ENCODE measurements around the gene SLC36A1. TPM values are rescaled to one million over a fixed set of nuclear protein-coding genes. Genes with fewer than 3 reads are reported as not detected.

SLC36A1 gene
- polyA plus RNA-seq, 1 of the 3 experiments (the other 2 are of a cell fraction), result 4.1 TPM

DNA sequence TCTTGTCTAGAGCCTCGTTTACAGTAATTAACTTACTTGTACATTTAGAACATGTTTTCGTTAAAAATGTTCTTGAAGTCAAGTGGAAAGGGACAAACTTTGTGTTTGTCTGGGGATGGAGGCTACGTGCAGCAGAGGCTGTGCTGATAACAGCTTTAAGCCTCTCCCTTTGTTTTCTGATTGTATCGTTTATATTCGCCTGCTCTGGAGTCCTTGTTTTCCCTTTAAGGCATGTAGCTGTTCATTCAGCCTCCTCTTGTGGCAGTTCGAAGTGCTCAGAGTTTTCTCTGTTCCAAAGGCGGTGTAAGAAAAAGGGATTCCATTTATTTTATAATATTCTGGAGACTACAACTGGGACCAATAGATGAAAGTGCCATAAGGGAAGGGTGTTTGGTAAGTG is 1.9 kb downstream of the SLC36A1 start (continued):
- no peak for TF ChIP-seq ZBTB33 (IDR thresholded peaks at IDR 0.05; ENCODE audit: borderline replicate concordance, low read depth)
- TF ChIP-seq NRF1 (IDR thresholded peaks at IDR 0.05; ENCODE audit: low read depth, low read length), result no peak

DNA sequence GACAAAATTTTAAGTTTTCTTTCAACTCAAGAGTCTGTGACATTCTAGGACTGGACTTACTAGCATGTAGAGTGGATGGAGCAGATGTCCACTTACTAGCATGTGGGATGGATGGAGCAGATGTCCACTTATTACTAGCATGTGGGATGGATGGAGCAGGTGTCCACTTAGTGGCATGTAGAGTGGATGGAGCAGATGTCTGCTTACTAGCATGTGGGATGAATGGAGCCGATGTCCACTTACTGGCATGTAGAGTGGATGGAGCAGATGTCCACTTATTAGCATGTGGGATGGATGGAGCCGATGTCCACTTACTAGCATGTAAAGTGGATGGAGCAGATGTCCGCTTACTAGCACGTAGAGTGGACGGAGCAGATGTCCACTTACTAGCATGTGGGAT is 2.4 kb downstream of the SLC36A1 start:
- ChIA-PET CTCF (interaction anchor here (1.1 to 8.9 kb wide), 7 partner anchors 11 to 291 kb away, joined by 3 to 162 read pairs (median 8); no protein-coding TSS in a partner anchor), POLR2A (interaction anchor here (0.7 kb wide), 1 partner anchor 208 kb away, joined by 3 read pairs; no protein-coding TSS in a partner anchor)
- H3K9me3 ChIP-seq, result no peaks in the 10 kb centered on the region
- no peak overlapping the region for H3K4me3 ChIP-seq (ENCODE audit: low read depth in 2 of 2, low read length in 1 of 2)
- peak overlapping the region; percentile 96; the same call in 1 of the 2 replicates for H3K4me2 ChIP-seq
- H2AFZ ChIP-seq (ENCODE audit: low read depth), result no peak overlapping the region
- peaks cover 13% of the 10 kb centered on the region for H3F3A ChIP-seq (replicated peaks; ENCODE audit: insufficient read depth)
- no peaks in the 10 kb centered on the region for H4K20me1 ChIP-seq (ENCODE audit: insufficient read depth)
- peaks cover 0 to 21% of the 10 kb centered on the region in 2 experiments; a peak in 1 of 4 replicates for H3K4me1 ChIP-seq (ENCODE audit: control insufficient read depth in 1 of 2, insufficient read depth in 2 of 2, low read depth in 1 of 2, low read length in 1 of 2)
- no peaks in the 10 kb centered on the region for H3K36me3 ChIP-seq (replicated peaks in 1 of 2; ENCODE audit: control insufficient read depth in 1 of 2, insufficient read depth in 2 of 2, low read length in 1 of 2)
- no peak for TF ChIP-seq RXRA (IDR thresholded peaks at IDR 0.05; ENCODE audit: borderline replicate concordance, low read depth)
- no peak for TF ChIP-seq GATA2 (CRISPR knock-in tag; IDR thresholded peaks at IDR 0.05)
- TF ChIP-seq ELF1 (IDR thresholded peaks at IDR 0.05), result no peak
- TF ChIP-seq JUND (IDR thresholded peaks at IDR 0.05), result no peak
- no peak for TF ChIP-seq ZBTB33 (IDR thresholded peaks at IDR 0.05; ENCODE audit: borderline replicate concordance, low read depth)
- TF ChIP-seq RCOR1 (IDR thresholded peaks at IDR 0.05; ENCODE audit: low read length), result no peak
- no peak for TF ChIP-seq FOXM1 (IDR thresholded peaks at IDR 0.05; ENCODE audit: low read depth)
- TF ChIP-seq, protein P1, sequence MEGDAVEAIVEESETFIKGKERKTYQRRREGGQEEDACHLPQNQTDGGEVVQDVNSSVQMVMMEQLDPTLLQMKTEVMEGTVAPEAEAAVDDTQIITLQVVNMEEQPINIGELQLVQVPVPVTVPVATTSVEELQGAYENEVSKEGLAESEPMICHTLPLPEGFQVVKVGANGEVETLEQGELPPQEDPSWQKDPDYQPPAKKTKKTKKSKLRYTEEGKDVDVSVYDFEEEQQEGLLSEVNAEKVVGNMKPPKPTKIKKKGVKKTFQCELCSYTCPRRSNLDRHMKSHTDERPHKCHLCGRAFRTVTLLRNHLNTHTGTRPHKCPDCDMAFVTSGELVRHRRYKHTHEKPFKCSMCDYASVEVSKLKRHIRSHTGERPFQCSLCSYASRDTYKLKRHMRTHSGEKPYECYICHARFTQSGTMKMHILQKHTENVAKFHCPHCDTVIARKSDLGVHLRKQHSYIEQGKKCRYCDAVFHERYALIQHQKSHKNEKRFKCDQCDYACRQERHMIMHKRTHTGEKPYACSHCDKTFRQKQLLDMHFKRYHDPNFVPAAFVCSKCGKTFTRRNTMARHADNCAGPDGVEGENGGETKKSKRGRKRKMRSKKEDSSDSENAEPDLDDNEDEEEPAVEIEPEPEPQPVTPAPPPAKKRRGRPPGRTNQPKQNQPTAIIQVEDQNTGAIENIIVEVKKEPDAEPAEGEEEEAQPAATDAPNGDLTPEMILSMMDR (IDR thresholded peaks at IDR 0.05), result no peak
- TF ChIP-seq, protein P2, sequence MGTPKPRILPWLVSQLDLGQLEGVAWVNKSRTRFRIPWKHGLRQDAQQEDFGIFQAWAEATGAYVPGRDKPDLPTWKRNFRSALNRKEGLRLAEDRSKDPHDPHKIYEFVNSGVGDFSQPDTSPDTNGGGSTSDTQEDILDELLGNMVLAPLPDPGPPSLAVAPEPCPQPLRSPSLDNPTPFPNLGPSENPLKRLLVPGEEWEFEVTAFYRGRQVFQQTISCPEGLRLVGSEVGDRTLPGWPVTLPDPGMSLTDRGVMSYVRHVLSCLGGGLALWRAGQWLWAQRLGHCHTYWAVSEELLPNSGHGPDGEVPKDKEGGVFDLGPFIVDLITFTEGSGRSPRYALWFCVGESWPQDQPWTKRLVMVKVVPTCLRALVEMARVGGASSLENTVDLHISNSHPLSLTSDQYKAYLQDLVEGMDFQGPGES (IDR thresholded peaks at IDR 0.05; ENCODE audit: low read depth, low read length), result no peak
- no peak for TF ChIP-seq NFIC (IDR thresholded peaks at IDR 0.05; ENCODE audit: borderline replicate concordance)
- TF ChIP-seq TEAD4 (IDR thresholded peaks at IDR 0.05; ENCODE audit: borderline replicate concordance, insufficient read depth), result no peak
- no peak for TF ChIP-seq MAX (IDR thresholded peaks at IDR 0.05; ENCODE audit: low read depth)
- TF ChIP-seq POLR2AphosphoS5 (IDR thresholded peaks at IDR 0.05; ENCODE audit: low read depth, low read length), result no peak
- TF ChIP-seq TCF12 (IDR thresholded peaks at IDR 0.05), result no peak
- no peak for TF ChIP-seq TAF1 (IDR thresholded peaks at IDR 0.05; ENCODE audit: borderline replicate concordance, low read depth, low read length)
- H3K27ac ChIP-seq (ENCODE audit: low read depth in 2 of 2, low read length in 1 of 2), result peak overlapping the region in 1 of 2 experiments; percentile 74; a peak in 2 of 4 replicates
- H3K9ac ChIP-seq, result no peak overlapping the region
- WGBS (ENCODE audit: low lambda C conversion rate), result 98% methylated on average over 5 of the region's 5 CpGs
- no peaks in the 10 kb centered on the region for H3K9me2 ChIP-seq
- DNase-seq, result no peak
- H3K79me2 ChIP-seq (ENCODE audit: insufficient read depth), result peaks cover 12% of the 10 kb centered on the region; the same call in 1 of the 2 replicates
- H3K27me3 ChIP-seq (ENCODE audit: insufficient read depth), result no peaks in the 10 kb centered on the region
